ENCODE results near the gene SHKBP1.

Gene SHKBP1

DNA sequence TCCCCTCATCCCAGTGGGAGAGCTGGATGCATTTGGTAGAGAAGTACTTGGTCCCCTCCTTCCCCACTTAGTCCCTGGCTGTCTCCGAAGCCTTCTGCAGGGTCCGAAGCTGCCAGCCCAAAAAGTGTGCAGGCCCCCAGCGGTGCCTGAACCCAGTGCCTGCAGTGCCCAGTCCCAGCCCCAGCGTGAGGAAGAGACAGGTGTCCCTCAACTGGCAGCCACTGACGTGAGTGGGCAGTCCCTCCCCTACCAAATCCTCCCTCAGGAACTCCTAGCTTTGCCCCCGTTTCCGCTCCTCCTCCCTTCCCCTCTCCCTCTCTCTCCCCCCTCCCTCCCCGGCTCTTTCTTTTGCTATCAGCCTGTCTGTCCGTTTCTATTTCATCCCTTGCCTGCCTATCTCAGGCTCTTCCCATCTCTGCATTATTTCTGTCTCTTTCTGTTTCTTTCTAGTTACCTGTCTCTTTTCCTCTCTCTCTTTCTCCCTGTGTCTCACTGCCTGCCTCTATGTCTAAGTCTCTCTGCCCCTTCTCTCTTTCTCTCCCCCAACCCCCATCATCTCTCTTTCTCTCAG lies 22.7 kb downstream of the SHKBP1 start (continued):
- TF ChIP-seq, protein P1, sequence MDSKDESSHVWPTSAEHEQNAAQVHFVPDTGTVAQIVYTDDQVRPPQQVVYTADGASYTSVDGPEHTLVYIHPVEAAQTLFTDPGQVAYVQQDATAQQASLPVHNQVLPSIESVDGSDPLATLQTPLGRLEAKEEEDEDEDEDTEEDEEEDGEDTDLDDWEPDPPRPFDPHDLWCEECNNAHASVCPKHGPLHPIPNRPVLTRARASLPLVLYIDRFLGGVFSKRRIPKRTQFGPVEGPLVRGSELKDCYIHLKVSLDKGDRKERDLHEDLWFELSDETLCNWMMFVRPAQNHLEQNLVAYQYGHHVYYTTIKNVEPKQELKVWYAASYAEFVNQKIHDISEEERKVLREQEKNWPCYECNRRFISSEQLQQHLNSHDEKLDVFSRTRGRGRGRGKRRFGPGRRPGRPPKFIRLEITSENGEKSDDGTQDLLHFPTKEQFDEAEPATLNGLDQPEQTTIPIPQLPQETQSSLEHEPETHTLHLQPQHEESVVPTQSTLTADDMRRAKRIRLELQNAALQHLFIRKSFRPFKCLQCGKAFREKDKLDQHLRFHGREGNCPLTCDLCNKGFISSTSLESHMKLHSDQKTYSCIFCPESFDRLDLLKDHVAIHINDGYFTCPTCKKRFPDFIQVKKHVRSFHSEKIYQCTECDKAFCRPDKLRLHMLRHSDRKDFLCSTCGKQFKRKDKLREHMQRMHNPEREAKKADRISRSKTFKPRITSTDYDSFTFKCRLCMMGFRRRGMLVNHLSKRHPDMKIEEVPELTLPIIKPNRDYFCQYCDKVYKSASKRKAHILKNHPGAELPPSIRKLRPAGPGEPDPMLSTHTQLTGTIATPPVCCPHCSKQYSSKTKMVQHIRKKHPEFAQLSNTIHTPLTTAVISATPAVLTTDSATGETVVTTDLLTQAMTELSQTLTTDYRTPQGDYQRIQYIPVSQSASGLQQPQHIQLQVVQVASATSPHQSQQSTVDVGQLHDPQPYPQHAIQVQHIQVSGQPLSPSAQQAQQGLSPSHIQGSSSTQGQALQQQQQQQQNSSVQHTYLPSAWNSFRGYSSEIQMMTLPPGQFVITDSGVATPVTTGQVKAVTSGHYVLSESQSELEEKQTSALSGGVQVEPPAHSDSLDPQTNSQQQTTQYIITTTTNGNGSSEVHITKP (tag by site-specific recombination; IDR thresholded peaks at IDR 0.05), result peak; percentile 77
- no peak for TF ChIP-seq ZNF354C (tag by site-specific recombination; IDR thresholded peaks at IDR 0.05; ENCODE audit: borderline replicate concordance, low read depth)
- TF ChIP-seq, protein P2, sequence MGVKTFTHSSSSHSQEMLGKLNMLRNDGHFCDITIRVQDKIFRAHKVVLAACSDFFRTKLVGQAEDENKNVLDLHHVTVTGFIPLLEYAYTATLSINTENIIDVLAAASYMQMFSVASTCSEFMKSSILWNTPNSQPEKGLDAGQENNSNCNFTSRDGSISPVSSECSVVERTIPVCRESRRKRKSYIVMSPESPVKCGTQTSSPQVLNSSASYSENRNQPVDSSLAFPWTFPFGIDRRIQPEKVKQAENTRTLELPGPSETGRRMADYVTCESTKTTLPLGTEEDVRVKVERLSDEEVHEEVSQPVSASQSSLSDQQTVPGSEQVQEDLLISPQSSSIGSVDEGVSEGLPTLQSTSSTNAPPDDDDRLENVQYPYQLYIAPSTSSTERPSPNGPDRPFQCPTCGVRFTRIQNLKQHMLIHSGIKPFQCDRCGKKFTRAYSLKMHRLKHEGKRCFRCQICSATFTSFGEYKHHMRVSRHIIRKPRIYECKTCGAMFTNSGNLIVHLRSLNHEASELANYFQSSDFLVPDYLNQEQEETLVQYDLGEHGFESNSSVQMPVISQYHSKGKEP (tag by site-specific recombination; IDR thresholded peaks at IDR 0.05), result no peak
- TF ChIP-seq ZNF777 (tag by site-specific recombination; IDR thresholded peaks at IDR 0.05; ENCODE audit: borderline replicate concordance), result no peak; the same call in 1 of the 2 replicates
- no peak for TF ChIP-seq ZSCAN30 (tag by site-specific recombination; IDR thresholded peaks at IDR 0.05)
- TF ChIP-seq, protein P3, sequence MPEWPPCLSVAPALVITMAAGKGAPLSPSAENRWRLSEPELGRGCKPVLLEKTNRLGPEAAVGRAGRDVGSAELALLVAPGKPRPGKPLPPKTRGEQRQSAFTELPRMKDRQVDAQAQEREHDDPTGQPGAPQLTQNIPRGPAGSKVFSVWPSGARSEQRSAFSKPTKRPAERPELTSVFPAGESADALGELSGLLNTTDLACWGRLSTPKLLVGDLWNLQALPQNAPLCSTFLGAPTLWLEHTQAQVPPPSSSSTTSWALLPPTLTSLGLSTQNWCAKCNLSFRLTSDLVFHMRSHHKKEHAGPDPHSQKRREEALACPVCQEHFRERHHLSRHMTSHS (tag by site-specific recombination; IDR thresholded peaks at IDR 0.05), result no peak
- TF ChIP-seq HOXA7 (CRISPR knock-in tag; IDR thresholded peaks at IDR 0.05; ENCODE audit: borderline replicate concordance), result no peak
- no peak for TF ChIP-seq ZNF747 (tag by site-specific recombination; IDR thresholded peaks at IDR 0.05)
- TF ChIP-seq KLF7 (tag by site-specific recombination; IDR thresholded peaks at IDR 0.05; ENCODE audit: borderline replicate concordance), result 0 out of 2 replicates have a peak, but pooled peaks have one; percentile 41
- no peak for TF ChIP-seq ZNF521 (tag by site-specific recombination; IDR thresholded peaks at IDR 0.05)
- TF ChIP-seq ZNF19 (tag by site-specific recombination; IDR thresholded peaks at IDR 0.05; ENCODE audit: low read depth), result no peak
- TF ChIP-seq, protein P4, sequence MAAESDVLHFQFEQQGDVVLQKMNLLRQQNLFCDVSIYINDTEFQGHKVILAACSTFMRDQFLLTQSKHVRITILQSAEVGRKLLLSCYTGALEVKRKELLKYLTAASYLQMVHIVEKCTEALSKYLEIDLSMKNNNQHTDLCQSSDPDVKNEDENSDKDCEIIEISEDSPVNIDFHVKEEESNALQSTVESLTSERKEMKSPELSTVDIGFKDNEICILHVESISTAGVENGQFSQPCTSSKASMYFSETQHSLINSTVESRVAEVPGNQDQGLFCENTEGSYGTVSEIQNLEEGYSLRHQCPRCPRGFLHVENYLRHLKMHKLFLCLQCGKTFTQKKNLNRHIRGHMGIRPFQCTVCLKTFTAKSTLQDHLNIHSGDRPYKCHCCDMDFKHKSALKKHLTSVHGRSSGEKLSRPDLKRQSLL (tag by site-specific recombination; IDR thresholded peaks at IDR 0.05), result no peak
- TF ChIP-seq SETDB1 (IDR thresholded peaks at IDR 0.05; ENCODE audit: insufficient read length, low read length), result no peak
- TF ChIP-seq TCF7L2 (IDR thresholded peaks at IDR 0.05; ENCODE audit: borderline replicate concordance, low read depth, low read length), result no peak
- no peak for TF ChIP-seq ZNF544 (tag by site-specific recombination; IDR thresholded peaks at IDR 0.05)
- TF ChIP-seq, protein P5, sequence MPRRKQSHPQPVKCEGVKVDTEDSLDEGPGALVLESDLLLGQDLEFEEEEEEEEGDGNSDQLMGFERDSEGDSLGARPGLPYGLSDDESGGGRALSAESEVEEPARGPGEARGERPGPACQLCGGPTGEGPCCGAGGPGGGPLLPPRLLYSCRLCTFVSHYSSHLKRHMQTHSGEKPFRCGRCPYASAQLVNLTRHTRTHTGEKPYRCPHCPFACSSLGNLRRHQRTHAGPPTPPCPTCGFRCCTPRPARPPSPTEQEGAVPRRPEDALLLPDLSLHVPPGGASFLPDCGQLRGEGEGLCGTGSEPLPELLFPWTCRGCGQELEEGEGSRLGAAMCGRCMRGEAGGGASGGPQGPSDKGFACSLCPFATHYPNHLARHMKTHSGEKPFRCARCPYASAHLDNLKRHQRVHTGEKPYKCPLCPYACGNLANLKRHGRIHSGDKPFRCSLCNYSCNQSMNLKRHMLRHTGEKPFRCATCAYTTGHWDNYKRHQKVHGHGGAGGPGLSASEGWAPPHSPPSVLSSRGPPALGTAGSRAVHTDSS (tag by site-specific recombination; IDR thresholded peaks at IDR 0.05), result no peak
- TF ChIP-seq ZNF423 (tag by site-specific recombination; IDR thresholded peaks at IDR 0.05), result no peak
- TF ChIP-seq, protein P6, sequence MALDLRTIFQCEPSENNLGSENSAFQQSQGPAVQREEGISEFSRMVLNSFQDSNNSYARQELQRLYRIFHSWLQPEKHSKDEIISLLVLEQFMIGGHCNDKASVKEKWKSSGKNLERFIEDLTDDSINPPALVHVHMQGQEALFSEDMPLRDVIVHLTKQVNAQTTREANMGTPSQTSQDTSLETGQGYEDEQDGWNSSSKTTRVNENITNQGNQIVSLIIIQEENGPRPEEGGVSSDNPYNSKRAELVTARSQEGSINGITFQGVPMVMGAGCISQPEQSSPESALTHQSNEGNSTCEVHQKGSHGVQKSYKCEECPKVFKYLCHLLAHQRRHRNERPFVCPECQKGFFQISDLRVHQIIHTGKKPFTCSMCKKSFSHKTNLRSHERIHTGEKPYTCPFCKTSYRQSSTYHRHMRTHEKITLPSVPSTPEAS (tag by site-specific recombination; IDR thresholded peaks at IDR 0.05), result no peak
- 0 out of 2 replicates have a peak, but pooled peaks have one; percentile 19 for TF ChIP-seq ZNF404 (tag by site-specific recombination; IDR thresholded peaks at IDR 0.05)
- TF ChIP-seq ZNF501 (tag by site-specific recombination; IDR thresholded peaks at IDR 0.05), result no peak
- TF ChIP-seq, protein P7, sequence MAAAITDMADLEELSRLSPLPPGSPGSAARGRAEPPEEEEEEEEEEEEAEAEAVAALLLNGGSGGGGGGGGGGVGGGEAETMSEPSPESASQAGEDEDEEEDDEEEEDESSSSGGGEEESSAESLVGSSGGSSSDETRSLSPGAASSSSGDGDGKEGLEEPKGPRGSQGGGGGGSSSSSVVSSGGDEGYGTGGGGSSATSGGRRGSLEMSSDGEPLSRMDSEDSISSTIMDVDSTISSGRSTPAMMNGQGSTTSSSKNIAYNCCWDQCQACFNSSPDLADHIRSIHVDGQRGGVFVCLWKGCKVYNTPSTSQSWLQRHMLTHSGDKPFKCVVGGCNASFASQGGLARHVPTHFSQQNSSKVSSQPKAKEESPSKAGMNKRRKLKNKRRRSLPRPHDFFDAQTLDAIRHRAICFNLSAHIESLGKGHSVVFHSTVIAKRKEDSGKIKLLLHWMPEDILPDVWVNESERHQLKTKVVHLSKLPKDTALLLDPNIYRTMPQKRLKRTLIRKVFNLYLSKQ (tag by site-specific recombination; IDR thresholded peaks at IDR 0.05; ENCODE audit: borderline replicate concordance), result no peak
- TF ChIP-seq, protein P8, sequence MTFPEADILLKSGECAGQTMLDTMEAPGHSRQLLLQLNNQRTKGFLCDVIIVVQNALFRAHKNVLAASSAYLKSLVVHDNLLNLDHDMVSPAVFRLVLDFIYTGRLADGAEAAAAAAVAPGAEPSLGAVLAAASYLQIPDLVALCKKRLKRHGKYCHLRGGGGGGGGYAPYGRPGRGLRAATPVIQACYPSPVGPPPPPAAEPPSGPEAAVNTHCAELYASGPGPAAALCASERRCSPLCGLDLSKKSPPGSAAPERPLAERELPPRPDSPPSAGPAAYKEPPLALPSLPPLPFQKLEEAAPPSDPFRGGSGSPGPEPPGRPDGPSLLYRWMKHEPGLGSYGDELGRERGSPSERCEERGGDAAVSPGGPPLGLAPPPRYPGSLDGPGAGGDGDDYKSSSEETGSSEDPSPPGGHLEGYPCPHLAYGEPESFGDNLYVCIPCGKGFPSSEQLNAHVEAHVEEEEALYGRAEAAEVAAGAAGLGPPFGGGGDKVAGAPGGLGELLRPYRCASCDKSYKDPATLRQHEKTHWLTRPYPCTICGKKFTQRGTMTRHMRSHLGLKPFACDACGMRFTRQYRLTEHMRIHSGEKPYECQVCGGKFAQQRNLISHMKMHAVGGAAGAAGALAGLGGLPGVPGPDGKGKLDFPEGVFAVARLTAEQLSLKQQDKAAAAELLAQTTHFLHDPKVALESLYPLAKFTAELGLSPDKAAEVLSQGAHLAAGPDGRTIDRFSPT (tag by site-specific recombination; IDR thresholded peaks at IDR 0.05), result 0 out of 2 replicates have a peak, but pooled peaks have one; percentile 88
- no peak for TF ChIP-seq ZBTB1 (tag by site-specific recombination; IDR thresholded peaks at IDR 0.05)
- TF ChIP-seq FEZF1 (tag by site-specific recombination; IDR thresholded peaks at IDR 0.05), result no peak
- TF ChIP-seq MEIS1 (CRISPR knock-in tag; IDR thresholded peaks at IDR 0.05; ENCODE audit: borderline replicate concordance), result no peak
